Colon (tissue), 2 donors: ENCODE measurements around the gene CUX1.

Source experiments
- FAIRE-seq: peaks from 2 replicates; lab custom pipeline; 2012; peaks lifted over from hg19 to GRCh38; lab: Jason Lieb, UNC
- donor health status: control.
- donor health status: control.

The CUX1 gene

DNA sequence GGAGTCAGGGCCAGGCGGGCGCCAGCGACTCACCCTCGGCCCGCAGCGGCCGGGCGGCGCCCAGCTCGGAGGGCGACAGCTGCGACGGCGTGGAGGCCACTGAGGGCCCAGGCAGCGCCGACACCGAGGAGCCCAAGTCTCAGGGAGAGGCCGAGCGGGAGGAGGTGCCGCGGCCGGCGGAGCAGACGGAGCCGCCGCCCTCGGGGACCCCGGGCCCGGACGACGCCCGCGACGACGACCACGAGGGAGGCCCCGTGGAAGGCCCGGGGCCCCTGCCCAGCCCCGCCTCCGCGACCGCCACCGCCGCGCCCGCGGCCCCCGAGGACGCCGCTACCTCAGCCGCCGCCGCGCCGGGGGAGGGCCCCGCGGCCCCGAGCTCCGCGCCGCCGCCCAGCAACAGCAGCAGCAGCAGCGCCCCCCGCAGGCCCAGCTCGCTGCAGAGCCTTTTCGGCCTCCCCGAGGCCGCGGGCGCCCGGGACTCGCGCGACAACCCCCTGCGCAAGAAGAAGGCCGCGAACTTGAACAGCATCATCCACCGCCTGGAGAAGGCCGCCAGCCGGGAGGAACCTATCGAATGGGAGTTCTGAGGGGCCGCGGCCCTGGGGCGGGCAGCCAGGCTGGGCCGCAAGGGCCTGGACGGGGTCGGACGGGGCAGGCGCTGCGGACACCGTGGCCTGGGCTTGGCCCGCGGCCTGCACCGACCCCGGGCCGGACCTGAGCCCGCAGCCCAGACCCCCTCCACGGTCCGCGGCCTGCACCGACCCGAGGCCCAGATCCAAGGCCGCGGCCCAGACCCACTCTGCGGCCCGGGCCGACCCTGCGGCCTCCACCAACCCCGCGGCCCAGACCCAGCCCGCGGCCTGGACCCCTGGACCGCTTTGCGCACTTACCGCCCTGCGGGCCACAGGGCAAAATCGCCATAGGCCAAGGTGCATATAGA is 431.3 kb downstream of the CUX1 start:
- FAIRE-seq: no peak

DNA sequence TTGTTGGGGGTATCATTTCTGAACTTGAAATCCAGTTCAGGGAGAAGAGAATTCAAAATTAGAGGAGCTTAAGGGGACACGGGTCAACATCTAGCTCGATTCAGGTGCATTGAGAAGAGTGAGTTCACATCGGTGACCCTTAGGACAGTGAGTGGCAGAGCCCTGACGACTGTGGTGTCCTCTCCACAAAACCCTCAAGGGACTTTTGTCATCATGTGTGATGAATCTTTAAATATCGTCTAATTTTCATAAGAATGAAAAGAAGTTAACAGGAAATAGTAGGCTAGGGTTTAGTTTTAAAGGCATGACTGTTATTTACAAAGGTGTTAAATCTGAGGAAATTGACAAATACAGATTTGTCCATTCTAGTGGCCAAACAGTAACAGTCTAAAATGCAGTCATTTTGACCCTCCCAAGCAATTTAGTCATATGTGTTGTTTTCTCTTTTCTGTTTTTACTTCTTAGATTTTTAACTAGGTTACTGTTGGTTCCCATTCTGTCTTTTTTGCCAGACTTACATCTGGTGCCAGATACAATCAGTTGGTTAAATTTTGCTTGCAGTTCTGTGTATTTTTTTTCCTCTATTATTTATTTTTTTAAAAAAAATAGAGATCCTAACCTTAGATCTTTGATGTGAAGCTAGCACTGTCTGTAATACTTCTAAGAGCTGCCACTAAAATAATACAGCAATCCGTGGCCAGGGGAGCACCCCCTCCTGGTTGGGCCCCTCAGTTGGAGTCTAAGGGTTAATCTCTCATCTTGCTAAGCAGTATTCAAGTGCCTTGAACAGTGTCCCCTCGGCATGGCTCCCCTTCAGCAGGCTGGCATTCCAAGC is 434.3 kb downstream of the CUX1 start:
- no peak for FAIRE-seq

DNA sequence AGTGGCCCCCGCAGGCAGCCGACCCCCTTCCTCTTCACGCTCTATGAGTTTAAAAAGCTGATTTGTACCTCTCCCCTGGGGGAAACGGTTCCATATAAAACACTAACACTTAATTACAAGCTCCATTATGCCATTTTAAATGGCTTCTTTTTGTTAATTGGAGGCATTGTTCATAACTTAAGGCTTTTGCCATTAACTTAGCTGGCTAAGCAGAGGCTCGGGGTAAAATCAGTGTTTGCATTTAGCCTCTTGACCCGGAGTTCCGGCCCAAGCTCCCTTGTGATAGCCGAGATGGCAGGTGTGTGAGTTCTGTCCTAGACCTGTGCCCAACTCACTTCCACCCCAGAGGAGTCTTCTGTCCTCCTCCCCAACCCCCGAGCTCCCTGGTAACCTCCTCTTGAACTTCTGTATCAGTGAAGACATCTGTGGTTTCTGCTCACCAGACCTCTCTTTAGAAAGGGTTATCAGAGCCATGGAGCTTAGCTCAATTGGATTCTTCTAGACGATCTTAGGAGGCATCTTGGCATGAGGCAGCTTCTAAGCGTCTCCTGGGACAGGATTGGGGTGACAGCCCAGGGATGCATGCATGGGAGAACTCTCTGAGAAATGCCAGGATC is 435.0 kb downstream of the CUX1 start:
- FAIRE-seq: no peak

DNA sequence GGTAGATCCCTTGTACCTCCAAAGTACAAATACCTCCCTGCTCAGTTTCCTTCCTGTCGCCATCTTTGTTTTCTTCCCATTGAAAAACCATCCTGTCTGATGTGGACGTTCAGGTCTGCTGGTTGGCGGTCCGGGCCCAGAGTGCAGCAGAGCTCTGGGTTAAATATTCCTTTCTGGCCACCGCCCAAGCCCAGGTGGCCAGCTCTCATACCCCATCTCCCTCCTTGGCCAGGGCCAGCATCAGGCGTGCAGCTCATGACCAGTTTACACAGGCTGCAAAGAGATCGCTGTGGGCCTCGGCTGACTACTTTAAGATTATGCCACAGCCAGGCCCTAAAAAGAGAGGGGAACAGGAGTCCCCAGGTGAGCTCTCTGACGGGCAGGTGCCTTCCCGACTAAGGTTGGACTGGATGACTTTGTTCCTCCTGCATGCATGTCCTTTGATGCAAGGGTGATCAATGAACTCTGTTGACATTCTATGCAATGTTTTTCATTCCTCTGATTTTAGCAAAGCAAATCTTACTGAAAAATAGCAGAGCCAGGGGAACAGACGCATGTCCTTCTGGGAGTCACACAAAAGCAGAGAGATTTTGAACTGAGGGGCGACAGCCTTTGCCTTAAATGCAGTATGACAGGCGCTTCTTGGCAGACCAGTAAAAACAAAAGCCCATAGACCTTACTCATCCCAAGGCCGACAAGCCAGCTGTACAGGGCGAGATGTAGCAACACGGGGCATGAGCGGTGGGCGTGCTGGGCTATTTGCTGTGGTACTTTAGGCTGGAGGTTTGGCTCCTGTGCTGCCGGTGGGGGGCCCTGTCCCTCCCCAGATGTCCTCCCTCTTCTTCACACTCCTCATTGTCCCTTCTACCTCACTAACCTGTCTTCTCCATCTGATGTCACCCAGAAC is 435.9 kb downstream of the CUX1 start:
- no peak for FAIRE-seq

DNA sequence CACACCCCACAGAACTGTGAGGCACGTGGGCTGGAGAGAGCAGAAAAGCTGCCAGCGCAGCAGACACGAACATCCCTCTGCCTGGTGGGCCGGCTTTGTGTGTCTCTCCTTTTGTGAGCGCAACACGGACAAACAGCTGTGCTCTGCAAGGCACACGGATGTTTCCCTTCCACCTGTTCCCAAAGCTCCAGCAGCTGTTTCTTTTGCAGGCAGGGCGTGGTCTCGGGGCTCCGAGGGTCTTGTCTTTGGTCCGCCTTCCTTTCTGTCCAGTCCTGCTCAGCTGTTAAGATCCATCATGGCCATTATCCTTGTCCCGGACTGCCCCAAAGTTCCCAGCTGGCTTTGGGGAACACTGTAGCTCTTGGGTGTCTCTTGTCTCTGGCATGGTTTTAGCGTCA is 436.5 kb downstream of the CUX1 start:
- no peak for FAIRE-seq

DNA sequence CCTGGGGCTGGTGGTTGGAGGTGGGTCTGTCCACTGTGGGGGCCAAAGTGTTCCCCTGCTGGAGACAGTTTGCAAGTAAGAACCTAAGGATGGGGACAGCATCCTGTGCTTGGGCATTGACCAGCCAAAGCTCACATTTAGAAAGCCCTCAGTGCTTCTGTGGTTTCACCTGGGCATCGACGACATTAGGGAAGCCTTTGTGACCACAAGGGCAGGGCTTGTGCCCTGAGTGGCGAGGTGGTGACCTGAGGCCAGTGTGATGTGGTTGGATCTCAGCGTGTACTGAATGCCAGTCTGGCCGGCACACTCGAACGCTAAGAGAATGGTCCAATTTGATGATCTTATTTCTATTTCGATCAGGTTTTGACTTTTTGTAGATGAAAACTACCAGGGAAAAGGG is 437.1 kb downstream of the CUX1 start:
- no peak for FAIRE-seq

DNA sequence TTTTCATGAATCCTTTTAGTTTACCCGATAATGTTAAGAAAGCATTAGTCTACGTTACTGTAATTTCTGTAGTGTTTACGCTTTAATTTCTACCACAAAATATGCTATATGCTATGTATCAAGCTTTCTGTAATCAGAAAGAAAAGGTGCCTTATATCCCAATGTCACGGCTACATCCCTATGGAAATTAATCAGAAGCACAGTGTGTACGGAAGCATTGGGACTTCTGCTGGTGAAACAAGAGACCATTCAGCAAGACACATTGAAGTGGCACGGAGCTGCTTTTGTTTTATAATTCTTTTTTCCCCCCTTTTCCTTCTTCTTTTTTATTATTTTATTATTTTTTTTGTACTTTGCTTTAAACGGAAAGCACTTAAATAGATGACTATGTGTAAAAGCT is 438.1 kb downstream of the CUX1 start:
- no peak for FAIRE-seq

DNA sequence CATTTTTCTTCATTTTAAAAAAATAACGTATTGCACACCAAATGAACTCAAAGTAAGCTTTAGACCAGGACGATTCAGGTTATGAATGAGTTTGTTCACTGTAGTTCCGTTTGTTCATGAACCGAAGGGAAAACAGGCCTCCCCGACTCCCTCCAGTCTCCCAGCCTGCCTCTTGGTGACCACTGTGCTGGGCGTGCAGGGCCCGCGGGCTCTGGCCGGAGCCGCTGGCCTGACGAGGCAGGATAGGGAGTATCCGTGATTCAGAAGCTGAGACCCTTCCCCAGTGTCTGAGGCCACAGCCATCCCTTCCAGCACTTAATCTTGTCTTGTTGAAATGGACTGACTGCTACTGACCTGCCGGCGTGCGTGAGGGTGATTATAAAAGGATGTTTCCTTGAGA is 438.5 kb downstream of the CUX1 start:
- no peak for FAIRE-seq

DNA sequence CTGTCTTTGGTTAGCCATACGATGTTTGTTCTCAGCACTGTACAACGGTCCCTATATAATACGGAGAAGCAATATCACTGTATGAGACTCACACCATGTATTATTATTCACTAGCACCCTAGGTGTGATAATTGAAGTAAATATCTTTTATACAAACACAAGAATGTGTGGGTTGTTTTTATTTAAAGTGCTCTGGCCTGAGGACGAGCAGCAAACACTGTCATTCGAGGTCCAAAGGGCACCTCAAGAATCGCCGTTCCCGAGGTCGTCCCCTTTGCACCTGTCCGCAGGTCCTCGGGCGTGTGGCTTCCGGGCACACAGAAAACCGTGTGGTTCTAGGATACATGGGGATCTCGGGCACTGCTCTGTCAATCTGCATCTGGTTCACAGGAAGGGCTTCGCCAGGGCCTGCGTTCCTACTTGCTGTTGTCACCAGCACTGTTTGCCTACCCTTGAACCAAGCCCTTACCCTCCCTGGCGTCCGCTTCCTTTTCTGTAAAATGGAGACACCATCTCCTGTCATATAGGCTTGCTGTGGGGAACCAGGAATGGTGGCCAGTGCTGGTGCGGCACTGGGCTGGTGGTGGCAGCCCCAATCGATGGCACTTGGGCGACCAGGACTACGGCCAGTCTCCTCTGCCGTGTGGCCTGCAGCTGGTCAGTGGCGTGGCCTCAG is 440.8 kb downstream of the CUX1 start:
- no peak for FAIRE-seq

DNA sequence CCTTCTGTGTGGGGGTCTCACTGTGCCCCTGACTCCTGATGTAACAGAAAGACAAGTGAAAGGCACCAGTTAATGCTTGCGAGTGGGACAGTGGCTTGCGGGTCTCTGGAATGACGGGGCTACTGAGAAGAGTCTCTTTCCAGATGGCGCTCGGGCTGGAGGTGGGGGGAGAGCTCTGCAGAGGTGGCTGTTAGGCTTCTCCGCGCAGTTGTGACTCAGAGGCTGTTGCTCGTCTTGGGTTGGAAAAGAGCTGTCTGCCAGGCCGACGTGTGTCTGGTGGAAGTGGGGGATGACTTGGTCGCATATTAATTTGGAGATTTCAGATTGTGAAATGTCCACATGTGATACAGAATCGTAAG is 441.3 kb downstream of the CUX1 start:
- no peak for FAIRE-seq

DNA sequence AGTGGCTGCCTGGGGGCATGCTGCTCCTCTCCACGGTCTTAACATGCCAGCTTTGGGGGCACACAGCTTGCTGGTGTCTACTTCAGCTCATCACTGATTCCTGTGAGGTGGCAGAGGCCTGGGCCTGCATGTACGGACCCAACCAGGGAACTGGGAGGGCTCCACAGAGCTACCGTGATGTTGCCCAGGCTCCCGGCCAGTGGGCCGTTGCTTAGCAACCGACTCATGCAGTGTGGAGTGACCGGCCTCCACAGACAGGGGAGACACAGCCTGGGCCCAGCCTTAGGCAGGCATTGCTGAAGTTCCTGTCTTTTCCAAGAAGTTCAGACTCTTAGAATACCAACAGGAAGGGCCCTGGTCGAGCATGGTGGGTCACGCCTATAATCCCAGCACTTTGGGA is 443.4 kb downstream of the CUX1 start:
- FAIRE-seq: no peak

DNA sequence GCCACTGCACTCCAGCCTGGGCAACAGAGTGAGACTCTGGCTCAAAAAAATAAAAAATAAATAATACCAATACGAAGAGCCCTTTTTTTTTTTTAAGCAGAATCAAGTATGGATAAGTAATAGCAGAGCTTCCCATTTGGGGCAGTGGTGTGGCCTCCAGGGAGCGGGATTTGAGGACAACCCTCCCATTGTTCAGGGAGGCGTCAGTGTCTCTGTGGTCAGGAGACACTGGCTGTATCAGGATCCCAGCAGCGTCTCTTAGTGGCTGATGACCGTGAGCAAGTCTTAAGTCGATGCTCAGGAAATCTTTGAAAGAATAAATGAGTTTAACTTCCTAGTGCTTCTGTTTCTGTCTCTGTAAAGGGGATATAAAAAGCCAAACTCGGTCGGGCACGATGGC is 444.0 kb downstream of the CUX1 start:
- no peak for FAIRE-seq

DNA sequence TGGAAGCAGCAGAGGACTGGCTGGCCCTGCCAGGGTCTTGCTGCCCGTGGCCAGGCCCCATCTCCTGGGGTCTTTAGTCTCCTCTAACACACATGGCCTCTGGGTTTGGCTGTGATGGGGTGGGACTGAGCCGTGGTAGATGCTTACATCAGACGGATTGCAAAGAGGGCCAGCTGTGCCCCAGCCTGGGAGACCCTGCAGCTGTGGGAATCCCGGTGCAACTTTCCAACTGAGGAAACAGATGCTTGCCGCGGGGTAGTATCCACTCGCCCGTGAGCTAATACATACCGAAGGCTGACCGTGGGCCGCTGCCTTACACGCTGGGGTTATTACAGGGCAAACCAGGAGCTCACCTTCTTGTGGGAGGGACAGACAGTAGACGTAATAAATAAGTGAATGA is 445.1 kb downstream of the CUX1 start:
- no peak for FAIRE-seq

DNA sequence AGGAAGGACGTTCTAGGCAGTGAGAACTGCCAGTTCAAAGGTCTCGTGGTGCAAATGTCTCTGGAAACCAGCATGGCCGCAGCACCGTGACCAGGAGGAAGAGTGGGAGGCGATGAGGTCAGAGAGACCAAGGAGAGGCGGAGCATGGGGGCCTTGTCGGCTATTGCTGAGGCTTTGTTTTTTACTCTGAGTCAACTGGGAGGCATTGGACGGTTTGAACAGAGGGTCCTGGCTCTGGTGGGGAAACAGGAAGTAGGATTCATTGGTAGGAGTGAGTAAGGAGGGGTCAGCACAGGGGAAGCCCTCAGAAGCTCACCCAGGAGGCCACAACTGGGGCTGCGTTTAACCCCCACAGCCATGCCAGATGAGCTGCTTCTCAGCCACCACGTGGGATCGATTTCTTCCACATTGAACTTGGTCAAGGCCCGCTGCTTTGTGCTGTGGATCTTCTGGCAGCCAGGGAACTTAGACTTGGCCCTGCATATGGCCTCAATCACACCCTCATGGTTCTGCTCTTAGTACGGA is 447.0 kb downstream of the CUX1 start:
- FAIRE-seq: no peak

DNA sequence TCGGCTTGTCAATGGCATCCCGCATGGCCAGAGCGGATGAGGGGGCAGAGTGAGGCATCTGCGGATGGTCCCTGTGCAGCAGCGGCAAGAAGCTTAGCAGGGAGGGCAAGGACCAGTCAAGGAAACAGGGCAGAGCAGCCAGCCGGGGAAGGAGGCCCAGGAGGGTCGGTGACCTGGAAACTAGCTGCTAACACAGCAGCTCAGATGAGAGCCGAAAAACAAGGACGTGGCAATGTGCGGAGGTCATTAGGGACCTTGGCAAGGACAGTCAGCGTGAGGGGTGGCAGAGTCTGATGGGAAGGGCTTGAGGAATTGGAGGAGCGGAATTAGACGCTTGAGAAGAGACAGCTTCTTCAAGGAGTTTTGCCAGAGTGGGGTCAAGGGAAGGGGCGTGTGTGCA is 449.1 kb downstream of the CUX1 start:
- no peak for FAIRE-seq

DNA sequence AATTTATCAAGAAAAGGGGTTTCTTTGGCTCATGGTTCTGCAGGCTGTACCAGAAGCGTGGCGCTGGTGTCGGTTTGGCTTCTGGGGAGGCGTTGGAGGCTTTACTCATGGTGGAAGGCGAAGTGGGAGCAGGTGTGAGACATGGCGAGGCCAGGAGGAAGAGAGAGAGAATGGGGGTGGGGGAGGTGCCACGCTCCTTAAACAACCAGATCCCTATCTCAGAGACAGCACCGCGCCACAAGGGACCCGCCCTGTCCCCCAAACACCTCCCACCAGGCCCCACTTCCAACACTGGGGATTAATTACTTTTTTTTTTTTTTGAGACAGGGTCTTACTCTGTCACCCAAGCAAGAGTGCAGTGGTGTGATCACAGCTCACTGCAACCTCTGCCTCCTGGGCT is 451.2 kb downstream of the CUX1 start:
- FAIRE-seq: no peak

DNA sequence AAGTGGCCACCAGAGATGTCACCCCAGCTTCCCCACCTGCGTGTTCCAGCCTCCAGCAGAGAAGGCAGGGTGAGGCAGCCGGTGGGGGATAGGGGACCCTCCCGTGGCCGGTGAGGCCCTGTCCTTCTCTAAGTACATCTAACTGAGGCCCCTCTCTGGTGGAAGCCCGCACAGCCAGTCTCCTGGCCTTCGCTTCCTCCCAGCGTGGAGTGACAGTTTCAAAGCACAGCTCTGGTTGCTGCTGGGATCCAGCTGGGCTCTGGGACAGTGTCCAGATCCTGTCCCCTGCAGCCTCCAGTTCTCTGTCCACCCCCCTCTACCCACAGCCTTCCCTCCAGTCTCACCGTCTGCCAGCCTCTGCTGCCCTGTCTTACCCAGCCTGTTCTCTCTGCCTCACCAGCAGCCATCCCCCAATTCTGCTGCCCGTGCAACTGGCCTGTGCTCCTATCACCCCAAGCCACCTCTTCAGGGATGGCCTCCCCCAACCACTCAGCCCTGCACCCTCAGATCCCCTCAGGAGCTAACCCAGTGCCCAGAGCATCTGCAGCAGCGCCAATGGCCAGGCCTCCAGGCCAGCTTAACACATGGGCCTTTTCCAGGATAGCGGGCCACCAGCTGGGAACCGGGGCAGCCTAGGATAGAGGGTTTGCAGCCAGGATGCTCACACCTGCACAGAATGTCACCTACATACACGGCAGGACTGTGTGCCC is 452.9 kb downstream of the CUX1 start:
- no peak for FAIRE-seq

DNA sequence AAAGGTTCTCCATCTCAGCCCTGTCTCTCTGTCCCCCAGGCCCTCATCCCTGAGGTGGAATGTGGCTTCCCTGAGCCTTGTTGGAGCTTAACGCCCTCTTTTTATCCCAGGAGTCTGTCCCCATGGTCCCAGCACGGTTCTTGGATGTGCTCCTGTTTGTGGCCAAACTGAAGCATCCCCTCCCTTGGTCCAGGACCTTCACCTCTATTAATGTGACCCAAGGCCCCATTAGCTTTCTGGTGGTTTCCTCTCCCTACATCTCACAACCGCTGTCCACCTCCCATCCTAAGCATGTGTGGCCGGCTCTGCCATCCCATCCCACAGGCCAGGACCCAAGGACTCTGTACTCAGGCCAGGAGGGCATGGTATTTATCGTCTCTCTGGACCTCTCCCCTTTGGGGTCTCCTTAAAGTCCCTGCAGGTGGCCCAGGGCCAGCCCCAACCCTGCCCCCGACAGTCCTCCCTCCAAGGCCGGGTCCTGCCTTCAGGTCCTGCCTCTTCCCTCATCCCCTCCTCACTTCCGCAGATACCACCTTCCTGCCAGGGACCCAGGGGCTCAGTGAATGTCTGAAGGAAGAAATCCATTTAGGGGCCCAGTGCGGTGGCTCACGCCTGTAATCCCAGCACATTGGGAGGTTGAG is 453.9 kb downstream of the CUX1 start:
- no peak for FAIRE-seq

DNA sequence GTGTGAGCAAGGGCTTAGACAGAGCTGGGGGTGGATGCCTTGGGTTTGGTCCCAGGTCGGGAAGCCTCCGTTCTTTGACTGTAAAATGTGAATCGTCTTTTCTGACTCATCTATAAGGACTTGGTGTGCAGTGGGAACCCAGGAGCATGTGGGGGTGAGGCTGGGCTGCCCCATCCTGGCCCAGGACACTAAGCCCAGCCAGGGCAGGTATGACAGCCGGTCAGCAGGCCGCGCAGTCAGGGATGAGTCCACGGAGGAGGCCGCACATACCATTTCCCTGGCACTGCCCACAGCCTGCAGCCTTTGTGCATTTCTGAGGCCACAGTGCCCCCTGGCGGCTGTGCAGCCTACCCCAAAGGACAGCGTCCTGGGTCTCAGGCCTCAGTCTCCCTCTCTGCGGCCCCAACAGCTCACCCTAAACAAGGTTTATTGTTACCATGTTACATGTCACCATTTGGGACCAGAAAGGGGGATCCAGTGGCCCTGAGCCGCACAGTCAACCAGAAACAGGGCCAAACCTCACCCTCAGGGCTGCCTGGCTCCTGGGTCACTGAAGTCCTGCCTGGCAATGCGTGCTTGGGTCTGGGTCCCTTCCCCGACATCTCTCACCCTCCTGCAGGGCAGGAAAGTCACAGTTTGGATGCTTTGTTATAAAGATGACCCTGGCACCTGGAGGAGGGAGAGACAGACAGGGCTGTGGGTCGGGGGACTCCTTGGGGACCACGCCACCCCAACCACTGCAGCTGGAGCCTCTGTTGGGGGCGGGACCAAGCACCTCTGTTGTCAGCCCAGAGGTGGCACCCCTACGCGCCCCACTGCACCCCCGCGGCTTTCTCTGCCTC is 454.9 kb downstream of the CUX1 start:
- FAIRE-seq: no peak
